Stimulated activated CD4-positive, alpha-beta T cell treated with anti-CD3 and anti-CD28 coated beads, Interleukin-12 subunit alpha, Interleukin-12 subunit beta, amount 100 ng/mL, for 48 hours (primary cell): ENCODE results near the gene PDCD1LG2.

Experiments
- DNase-seq, 3 donors: peaks; one replicate each; pipeline ENCODE4 v3.0.0-alpha.2; 2020; ENCODE audit warnings: low read depth in 2 of 3, low spot score in 1 of 3

Gene PDCD1LG2

GRCh38 chr9:5608298-5609225, 98.2 kb downstream of the PDCD1LG2 start:
- no peak for DNase-seq

- DNase-seq = no peak
Measured at GRCh38 chr9:5609226-5609596, 98.9 kb downstream of the PDCD1LG2 start.

GRCh38 chr9:5610491-5610890, 100.2 kb downstream of the PDCD1LG2 start:
- DNase-seq = no peak

- DNase-seq = no peak
Measured at GRCh38 chr9:5611321-5612184, 101.2 kb downstream of the PDCD1LG2 start.

GRCh38 chr9:5612185-5612530, 101.8 kb downstream of the PDCD1LG2 start:
- DNase-seq = no peak

GRCh38 chr9:5614192-5614591, 103.9 kb downstream of the PDCD1LG2 start:
- DNase-seq = no peak

GRCh38 chr9:5614985-5615384, 104.7 kb downstream of the PDCD1LG2 start:
- DNase-seq = no peak

GRCh38 chr9:5617749-5618148, 107.4 kb downstream of the PDCD1LG2 start:
- DNase-seq = no peak

GRCh38 chr9:5620494-5620893, 110.2 kb downstream of the PDCD1LG2 start:
- no peak for DNase-seq
